NOMO-1 treated with DMSO at 0.1 percent for 48 hours (cell line): ENCODE measurements around the gene LSP1.

Experiments
- DNase-seq: peaks from one replicate; lab custom pipeline; 2025; ENCODE audit not compliant: unreplicated experiment; lab: John Stamatoyannopoulos, UW

LSP1 gene

GRCh38 chr11:1926156-1927025 is 73.5 kb downstream of the LSP1 start:
- no peak for DNase-seq

DNA sequence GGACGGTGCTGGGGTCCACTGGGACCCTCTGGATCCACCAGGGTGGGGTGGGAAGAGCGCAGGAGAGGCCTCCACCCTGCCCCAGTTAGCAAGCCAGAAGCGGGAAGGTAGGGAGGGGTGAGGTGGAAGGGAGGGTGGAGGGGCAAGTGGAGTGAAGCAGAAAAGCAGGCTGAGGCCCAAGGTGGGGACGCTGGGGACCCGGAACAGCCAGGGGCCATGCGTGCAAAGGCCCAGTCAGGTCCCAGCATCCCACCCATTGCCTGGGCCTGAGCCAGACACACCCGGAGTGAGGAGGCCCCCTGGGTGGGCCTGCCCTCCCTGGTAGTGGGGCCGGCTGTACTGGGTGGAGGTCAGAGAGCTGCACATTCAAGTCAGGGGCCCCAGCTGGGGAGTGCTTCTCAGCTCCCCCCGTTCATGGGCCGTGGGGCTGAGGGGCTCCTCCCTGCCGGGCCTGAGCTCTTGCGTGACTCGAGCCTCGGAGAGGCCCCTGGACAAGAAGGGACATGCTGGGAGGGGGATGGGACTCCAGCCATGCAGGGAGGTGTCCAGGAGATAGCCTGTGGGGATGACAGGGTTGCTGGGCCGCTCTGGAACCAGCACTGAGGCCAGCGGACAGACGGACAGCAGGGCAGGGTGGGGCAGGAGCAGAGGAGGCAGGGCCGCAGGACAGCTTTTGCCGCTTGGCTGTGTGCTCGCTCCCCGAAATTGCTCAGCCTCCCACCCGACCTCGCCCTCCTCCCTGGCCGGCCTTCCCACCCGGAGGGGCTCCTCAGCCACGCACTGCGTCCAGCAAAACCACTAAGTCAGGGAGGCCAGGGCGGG is 74.4 kb downstream of the LSP1 start:
- DNase-seq, result no peak

DNA sequence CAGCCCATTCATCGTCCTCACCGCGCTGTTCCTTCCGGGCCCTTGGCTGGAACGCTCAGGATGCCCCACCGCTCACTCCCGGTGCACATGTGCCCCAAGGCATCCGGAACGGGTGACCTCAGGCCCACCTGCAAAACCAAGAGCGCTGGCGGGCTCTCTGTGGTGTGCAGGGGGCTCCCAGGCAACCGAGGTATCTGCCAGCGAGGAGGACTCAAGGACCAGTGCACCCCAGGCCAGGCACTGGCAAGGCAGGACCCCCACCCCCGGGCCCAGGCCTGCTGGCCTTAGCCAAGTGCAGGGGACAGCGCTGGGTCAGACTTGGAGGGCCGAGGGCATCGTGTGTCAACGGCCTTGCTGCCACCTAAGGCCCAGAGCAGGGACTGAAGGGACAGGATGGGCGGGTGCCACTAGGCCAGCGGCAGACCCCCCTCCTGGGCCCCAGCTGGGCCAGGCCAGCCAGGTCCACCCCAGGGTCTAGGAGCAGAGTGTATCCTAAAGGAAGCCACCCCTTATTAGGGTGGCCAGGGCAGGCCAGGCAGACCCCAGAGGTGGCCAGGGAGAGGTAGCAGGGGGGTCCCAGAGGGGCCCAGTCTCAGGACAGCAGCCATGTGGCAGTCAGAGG is 75.1 kb downstream of the LSP1 start:
- no peak for DNase-seq

GRCh38 chr11:1928470-1928890 is 75.6 kb downstream of the LSP1 start:
- DNase-seq, result no peak

GRCh38 chr11:1928891-1929541 is 76.1 kb downstream of the LSP1 start:
- no peak for DNase-seq

- no peak for DNase-seq
Observed at GRCh38 chr11:1929621-1930461, 77.0 kb downstream of the LSP1 start.

GRCh38 chr11:1930462-1930830 is 77.6 kb downstream of the LSP1 start:
- no peak for DNase-seq

DNA sequence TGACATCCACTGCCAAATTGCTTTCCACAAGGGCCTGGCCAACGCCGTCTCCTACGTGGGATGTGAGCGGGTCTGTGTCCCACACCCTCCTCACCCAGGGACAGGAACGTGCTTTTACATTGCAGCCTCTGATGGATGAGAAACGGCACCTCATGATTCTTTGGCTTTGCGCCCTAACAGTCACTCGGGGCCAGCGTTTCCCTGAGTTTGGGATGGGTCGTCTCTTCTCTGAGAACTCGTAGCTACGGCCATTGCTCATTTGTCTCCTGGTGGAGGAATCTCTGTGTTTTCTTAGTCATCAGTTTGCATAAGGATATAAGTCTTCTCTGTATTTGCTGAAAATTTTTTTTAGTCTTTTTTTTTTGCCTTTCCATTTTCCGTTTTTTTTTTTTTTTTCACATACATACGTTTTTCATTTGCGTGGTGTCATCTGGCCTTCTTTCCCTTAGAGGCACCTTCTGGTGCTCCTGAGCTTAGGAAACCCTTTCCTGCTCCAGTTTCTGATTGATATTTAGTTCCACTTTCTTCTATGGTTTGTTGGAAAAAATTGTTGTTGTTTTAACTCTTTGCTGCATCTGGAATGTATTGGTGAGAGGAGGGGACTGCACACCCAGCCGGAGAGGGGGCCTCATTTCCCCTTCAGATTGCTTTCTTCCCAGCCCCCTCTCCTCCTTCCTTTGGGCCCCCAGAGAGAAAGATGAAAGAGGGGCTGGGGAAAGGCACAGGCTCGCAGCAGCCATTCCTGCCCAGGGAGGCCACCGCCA is 78.6 kb downstream of the LSP1 start:
- DNase-seq, result no peak

- DNase-seq, result no peak
Observed at GRCh38 chr11:1932105-1932480, 79.2 kb downstream of the LSP1 start.

DNA sequence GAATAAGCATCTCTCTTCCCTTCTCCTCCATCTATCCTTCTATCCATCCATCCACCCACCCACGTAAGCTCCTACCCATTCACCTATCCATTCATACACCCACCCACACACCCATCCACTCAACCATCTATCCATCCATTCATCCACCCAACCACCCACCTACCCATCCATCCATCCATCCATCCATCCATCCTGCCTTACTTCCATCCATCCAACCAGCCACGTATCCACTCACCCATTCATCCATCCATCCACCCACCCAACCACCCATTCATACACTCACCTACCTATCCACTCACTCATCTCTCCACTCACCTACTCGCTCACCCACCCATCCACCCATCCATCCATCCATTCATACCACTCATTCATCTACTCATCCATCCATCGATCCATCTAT is 79.8 kb downstream of the LSP1 start:
- no peak for DNase-seq

DNA sequence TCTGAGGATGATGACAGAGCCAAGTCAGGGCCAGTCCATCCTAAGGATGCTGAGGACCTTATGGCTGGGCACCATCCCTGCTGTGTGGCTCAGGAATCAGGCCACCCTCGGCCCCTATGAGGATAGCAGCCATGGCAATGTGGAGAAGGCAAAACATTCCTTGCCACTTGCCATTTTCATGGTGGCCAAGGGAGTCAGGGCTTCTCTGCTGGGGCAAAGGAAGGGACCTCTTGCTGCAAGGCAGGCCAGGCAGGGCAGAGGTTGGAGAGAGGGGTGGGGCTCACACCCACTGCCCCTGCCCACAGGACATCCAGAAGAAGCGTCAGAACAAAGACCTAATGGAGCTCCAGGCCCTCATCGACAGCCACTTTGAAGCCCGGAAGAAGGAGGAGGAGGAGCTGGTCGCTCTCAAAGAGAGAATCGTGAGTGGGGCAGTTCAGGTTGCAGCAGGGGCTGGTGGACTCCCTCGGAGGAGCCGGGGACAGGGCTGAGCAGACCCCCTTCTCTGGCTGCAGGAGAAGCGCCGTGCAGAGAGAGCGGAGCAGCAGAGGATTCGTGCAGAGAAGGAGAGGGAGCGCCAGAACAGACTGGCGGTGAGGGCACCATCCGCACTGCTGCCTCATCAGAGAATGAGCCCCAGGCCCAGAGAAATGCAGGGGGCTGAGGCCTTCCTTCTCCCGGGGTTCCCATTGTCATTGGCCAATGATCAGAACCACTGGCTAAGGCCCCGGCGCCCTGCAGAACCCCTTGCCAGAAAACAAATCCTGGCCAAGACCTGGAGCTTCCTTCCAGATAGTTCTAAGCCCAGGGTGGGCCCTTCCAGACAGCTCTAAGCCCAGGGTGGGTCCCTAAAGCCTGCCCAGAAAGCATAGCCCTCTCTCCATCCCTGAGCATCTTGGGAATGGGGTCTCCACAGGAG is 80.8 kb downstream of the LSP1 start:
- no peak for DNase-seq

DNA sequence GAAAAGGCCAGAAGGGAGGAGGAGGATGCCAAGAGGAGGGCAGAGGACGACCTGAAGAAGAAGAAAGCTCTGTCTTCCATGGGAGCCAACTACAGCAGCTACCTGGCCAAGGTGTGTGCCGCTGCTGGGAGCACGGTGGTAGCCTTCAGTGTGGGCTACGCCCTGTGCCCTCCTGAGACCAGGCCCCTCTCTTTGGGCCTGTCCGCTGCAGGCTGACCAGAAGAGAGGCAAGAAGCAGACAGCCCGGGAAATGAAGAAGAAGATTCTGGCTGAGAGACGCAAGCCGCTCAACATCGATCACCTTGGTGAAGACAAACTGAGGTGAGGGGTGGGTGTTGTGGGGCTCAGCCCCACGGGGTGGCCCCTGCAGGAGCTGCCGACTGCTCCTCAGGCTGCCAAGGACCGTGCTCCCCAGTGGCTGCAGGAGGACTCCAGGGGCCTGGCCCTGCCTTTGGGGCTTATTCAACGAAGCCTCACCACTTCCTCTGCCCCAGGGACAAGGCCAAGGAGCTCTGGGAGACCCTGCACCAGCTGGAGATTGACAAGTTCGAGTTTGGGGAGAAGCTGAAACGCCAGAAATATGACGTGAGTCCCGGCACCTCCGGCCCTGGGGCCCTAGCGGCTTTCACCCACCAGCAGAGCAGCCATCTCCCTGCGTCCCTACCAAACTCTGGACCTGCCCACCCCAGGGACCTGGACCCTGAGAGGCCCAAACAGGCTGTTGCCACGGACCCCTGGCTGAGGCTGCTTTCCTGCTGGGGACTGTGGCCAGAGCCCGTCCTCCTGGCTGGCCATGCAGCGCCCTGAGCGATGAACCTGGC is 81.7 kb downstream of the LSP1 start:
- DNase-seq, result no peak

DNA sequence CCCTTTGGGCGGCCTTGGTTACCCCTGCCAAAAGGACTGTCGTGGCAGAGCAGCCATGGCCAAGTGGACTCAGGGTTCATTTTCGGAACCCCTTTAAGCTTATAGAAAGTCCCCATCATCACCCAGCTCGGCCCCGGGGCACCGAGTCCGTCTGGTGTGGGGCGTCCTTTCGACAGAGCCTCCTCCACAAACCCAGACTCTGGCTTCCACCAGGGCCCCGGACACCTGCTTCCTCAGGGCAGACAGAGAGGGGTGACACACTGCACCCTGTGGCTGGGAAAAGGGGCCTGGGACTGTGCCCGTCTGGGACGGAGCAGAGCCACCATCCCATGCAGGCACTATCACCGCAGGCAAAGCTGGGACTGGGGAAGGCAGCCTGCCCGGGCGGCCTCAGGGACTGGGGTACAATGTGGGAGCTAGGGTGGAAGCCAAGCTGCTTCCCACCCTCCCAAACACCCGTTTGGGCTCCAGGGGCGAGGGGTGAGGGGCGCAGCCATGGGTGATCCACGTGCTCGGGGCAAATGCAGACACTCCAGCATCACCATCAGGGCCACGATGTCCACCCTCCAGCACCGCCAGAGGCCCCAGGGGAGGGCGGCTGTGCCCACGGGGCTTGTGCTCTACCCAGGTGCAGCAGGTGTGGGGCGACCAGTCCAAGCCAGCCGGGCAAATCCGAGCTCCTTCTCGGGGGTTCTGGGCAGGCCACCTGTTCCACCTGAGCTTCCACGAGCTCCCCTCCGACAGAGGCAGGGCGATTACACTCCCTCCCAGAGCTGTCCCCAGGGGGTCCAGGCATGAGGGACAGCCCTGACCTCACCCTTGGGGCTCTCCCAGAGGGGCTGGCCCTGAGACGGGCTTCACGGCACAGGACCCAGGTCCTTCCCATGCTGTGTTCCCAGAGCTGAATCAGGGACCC is 82.5 kb downstream of the LSP1 start:
- no peak for DNase-seq

GRCh38 chr11:1936072-1936780 is 83.3 kb downstream of the LSP1 start:
- no peak for DNase-seq

- DNase-seq, result no peak
Observed at GRCh38 chr11:1936781-1937615, 84.1 kb downstream of the LSP1 start.
